Caco-2 (cell line): ENCODE measurements around the gene FHIT. TPM values are rescaled to one million over a fixed set of nuclear protein-coding genes. Genes with fewer than 3 reads are reported as not detected.
A peak's percentile ranks its signal among the peaks of the same experiment; 100 is the strongest.

Experiments
- BruUV-seq: library from RNA; stranded (reverse); fragments of 400-500 nt; replicated peaks from 2 replicates; lab custom pipeline; 2021; lab: Mats Ljungman, UMichigan
- CTCF ChIA-PET: fragments of 300-600 bp; sonication (Branson Sonifier 250); formaldehyde crosslinking; loops from one replicate; lab custom pipeline; 2022; ENCODE audit warnings: antibody characterized with exemption; lab: Charles Lee
- POLR2A ChIA-PET: fragments of 300-600 bp; sonication (Branson Sonifier 250); formaldehyde crosslinking; loops from one replicate; lab custom pipeline; 2022; ENCODE audit warnings: antibody characterized with exemption; lab: Charles Lee
- DNase-seq, 2 experiments: peaks; one replicate each; pipeline versions ENCODE4 v3.0.0 to v3.0.0-alpha.2; 2020 to 2022
- H3K27me3 ChIP-seq: replicated peaks from 2 replicates; pipeline ENCODE4 v1.6.0; 2011; ENCODE audit warnings: low read length; ENCODE audit not compliant: control insufficient read depth, insufficient read depth
- H3K36me3 ChIP-seq: 2 replicates; pipeline ENCODE4 v1.5.1; 2011; ENCODE audit warnings: low read length; ENCODE audit not compliant: control insufficient read depth, insufficient read depth
- H3K4me1 ChIP-seq: fragments of 250-450 bp; sonication (Bioruptor Pico); 2 replicates; pipeline ENCODE4 v1.5.1; 2020; ENCODE audit warnings: mild to moderate bottlenecking
- H3K4me3 ChIP-seq: 2 replicates; pipeline ENCODE4 v1.5.1; 2011; ENCODE audit warnings: low read depth, mild to moderate bottlenecking, control low read depth, low read length
- H3K9me3 ChIP-seq: fragments of 250-450 bp; sonication (Bioruptor Pico); 2 replicates; pipeline ENCODE4 v1.5.1; 2020; ENCODE audit warnings: mild to moderate bottlenecking, moderate library complexity
- H3K27ac Mint-ChIP-seq: one replicate; pipeline ENCODE4 v1.8.0; 2022; ENCODE audit warnings: mixed read lengths; ENCODE audit not compliant: unreplicated experiment
- H3K27me3 Mint-ChIP-seq: one replicate; pipeline ENCODE4 v1.8.0; 2022; ENCODE audit warnings: mixed read lengths; ENCODE audit not compliant: insufficient read depth, unreplicated experiment
- H3K36me3 Mint-ChIP-seq: one replicate; pipeline ENCODE4 v1.8.0; 2022; ENCODE audit warnings: mild to moderate bottlenecking, mixed read lengths; ENCODE audit not compliant: insufficient read depth, unreplicated experiment
- H3K4me1 Mint-ChIP-seq: one replicate; pipeline ENCODE4 v1.8.0; 2022; ENCODE audit warnings: low read depth, mixed read lengths; ENCODE audit not compliant: unreplicated experiment
- H3K4me3 Mint-ChIP-seq: one replicate; pipeline ENCODE4 v1.8.0; 2022; ENCODE audit warnings: mild to moderate bottlenecking, moderate library complexity, mixed read lengths; ENCODE audit not compliant: unreplicated experiment
- H3K9me3 Mint-ChIP-seq: one replicate; pipeline ENCODE4 v1.8.0; 2022; ENCODE audit warnings: mixed read lengths; ENCODE audit not compliant: unreplicated experiment
- CTCF ChIP-seq, 2 experiments: fragments of 200-600 bp in 1 of 2; IDR thresholded peaks; 1 replicate in 1 of 2; 2 replicates in 1 of 2; pipeline versions ENCODE4 v1.5.1 to v1.8.0; 2011 to 2022; ENCODE audit warnings: antibody characterized with exemption in 1 of 2, control low read depth in 1 of 2, inconsistent platforms in 1 of 2, low read depth in 1 of 2, low read length in 1 of 2, mild to moderate bottlenecking in 1 of 2, moderate library complexity in 1 of 2; ENCODE audit not compliant: insufficient read depth in 1 of 2, severe bottlenecking in 1 of 2, unreplicated experiment in 1 of 2
- intact Hi-C: fragments of 100-400 bp; cut with micrococcal nuclease; formaldehyde crosslinking; loops from one replicate; pipeline ENCODE4 v1.10.0; 2022; ENCODE audit not compliant: unreplicated experiment
- total RNA-seq: library from RNA; stranded (reverse); gene quantifications from 2 replicates; pipeline ENCODE4 v1.2.3, GENCODE V29; 2022

FHIT gene
- total RNA-seq, 1 experiment from 2014 or later = 8.3 TPM

GRCh38 chr3:61177450-61177849 lies 73.8 kb downstream of the FHIT start:
- DNase-seq = no peak
- H3K36me3 ChIP-seq = no peaks in the 10 kb centered on the region
- no peak overlapping the region for H3K4me3 Mint-ChIP-seq
- no peaks in the 10 kb centered on the region for H3K4me1 ChIP-seq
- no peaks in the 10 kb centered on the region for H3K27me3 ChIP-seq
- ChIA-PET CTCF (no interaction called here), POLR2A (no interaction called here)
- intact Hi-C loops = no loop called here
- no TSS peak for BruUV-seq
- H3K4me3 ChIP-seq = no peak overlapping the region
- H3K36me3 Mint-ChIP-seq = no peaks in the 10 kb centered on the region
- H3K4me1 Mint-ChIP-seq = no peaks in the 10 kb centered on the region
- TF ChIP-seq CTCF (IDR thresholded peaks at IDR 0.05; ENCODE audit: insufficient read depth in 1 of 2, low read depth in 1 of 2, low read length in 1 of 2, severe bottlenecking in 1 of 2, unreplicated experiment in 1 of 2) = no peak
- H3K9me3 ChIP-seq = no peaks in the 10 kb centered on the region
- no peak overlapping the region for H3K27ac Mint-ChIP-seq
- H3K9me3 Mint-ChIP-seq = no peaks in the 10 kb centered on the region
- no peaks in the 10 kb centered on the region for H3K27me3 Mint-ChIP-seq

DNA sequence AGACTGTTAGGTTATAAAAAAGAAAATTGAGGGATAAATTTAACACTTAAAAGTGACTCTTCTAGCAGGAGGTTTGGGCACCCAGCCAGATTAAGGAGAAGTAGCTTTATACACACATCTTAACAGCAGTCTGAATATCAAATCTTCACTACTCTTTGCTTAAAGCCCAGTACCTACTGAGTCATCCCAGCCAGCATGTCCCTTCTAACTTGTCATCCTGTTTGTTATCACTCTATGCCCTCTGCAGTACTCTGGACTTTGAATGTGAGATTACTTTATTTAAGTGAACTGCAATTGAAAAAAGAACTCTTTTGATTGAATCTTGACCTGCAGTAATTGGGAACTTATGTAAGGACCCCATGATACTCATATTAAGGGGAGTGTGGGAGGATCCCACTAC lies 77.6 kb downstream of the FHIT start:
- no peaks in the 10 kb centered on the region for H3K4me1 ChIP-seq
- H3K27me3 ChIP-seq = no peaks in the 10 kb centered on the region
- Mint-ChIP-seq H3K4me3 (no peak overlapping the region), H3K9me3 (no peaks in the 10 kb centered on the region), H3K4me1 (peaks cover 11% of the 10 kb centered on the region), H3K36me3 (no peaks in the 10 kb centered on the region), H3K27ac (no peak overlapping the region), H3K27me3 (no peaks in the 10 kb centered on the region)
- no peaks in the 10 kb centered on the region for H3K36me3 ChIP-seq
- ChIA-PET POLR2A (no interaction called here), CTCF (no interaction called here)
- no TSS peak for BruUV-seq
- TF ChIP-seq CTCF (IDR thresholded peaks at IDR 0.05; ENCODE audit: insufficient read depth in 1 of 2, low read depth in 1 of 2, low read length in 1 of 2, severe bottlenecking in 1 of 2, unreplicated experiment in 1 of 2) = no peak
- no peak overlapping the region for H3K4me3 ChIP-seq
- intact Hi-C loops = loop anchor here (5.0 kb wide), 1 partner anchor 199 kb away; no protein-coding TSS in a partner anchor
- DNase-seq = no peak
- no peaks in the 10 kb centered on the region for H3K9me3 ChIP-seq

- Histone ChIP-seq H3K36me3 (no peaks in the 10 kb centered on the region), H3K4me1 (peaks cover 7% of the 10 kb centered on the region; the same call in 1 of the 2 replicates), H3K27me3 (no peaks in the 10 kb centered on the region), H3K4me3 (no peak overlapping the region), H3K9me3 (no peaks in the 10 kb centered on the region)
- BruUV-seq = no TSS peak
- intact Hi-C loops = loop anchor here (5.0 kb wide), 1 partner anchor 200 kb away; no protein-coding TSS in a partner anchor
- DNase-seq = peak; percentile 37 to 40
- CTCF ChIA-PET = no interaction called here
- Mint-ChIP-seq H3K4me1 (peaks cover 11% of the 10 kb centered on the region), H3K36me3 (no peaks in the 10 kb centered on the region), H3K9me3 (no peaks in the 10 kb centered on the region), H3K27ac (no peak overlapping the region), H3K4me3 (no peak overlapping the region), H3K27me3 (no peaks in the 10 kb centered on the region)
- peak in 1 of 2 experiments; percentile 68 for TF ChIP-seq CTCF (IDR thresholded peaks at IDR 0.05; ENCODE audit: insufficient read depth in 1 of 2, low read depth in 1 of 2, low read length in 1 of 2, severe bottlenecking in 1 of 2, unreplicated experiment in 1 of 2)
- POLR2A ChIA-PET = no interaction called here
These were observed 78.6 kb downstream of the FHIT start for GRCh38 chr3:61172684-61173083.
